Stimulated activated CD4-positive, alpha-beta T cell treated with anti-CD3 and anti-CD28 coated beads, Interleukin-4, amount 100 ng/mL, for 48 hours (primary cell): ENCODE results near the gene PCSK6.

Experiments used
- DNase-seq, 2 donors: peaks; one replicate each; pipeline ENCODE4 v3.0.0-alpha.2; 2020; ENCODE audit warnings: low read depth in 2 of 2

Gene PCSK6

GRCh38 chr15:101398247-101398646 lies 91.3 kb downstream of the PCSK6 start:
- no peak for DNase-seq

GRCh38 chr15:101397521-101398003 lies 91.9 kb downstream of the PCSK6 start:
- DNase-seq = no peak

- no peak for DNase-seq
These were observed 92.8 kb downstream of the PCSK6 start for GRCh38 chr15:101396484-101397261.

- no peak for DNase-seq
These were observed 94.9 kb downstream of the PCSK6 start for GRCh38 chr15:101394654-101395053.

- no peak for DNase-seq
These were observed 95.4 kb downstream of the PCSK6 start for GRCh38 chr15:101394056-101394630.

GRCh38 chr15:101393172-101393571 lies 96.3 kb downstream of the PCSK6 start:
- no peak for DNase-seq

- DNase-seq = no peak
These were observed 97.4 kb downstream of the PCSK6 start for GRCh38 chr15:101391981-101392640.

- DNase-seq = no peak
These were observed 98.1 kb downstream of the PCSK6 start for GRCh38 chr15:101391431-101391830.

GRCh38 chr15:101390462-101390861 lies 99.0 kb downstream of the PCSK6 start:
- no peak for DNase-seq

- no peak for DNase-seq
These were observed 99.4 kb downstream of the PCSK6 start for GRCh38 chr15:101390060-101390459.

- DNase-seq = no peak
These were observed 100.1 kb downstream of the PCSK6 start for GRCh38 chr15:101389362-101389761.

GRCh38 chr15:101388046-101388445 lies 101.5 kb downstream of the PCSK6 start:
- no peak for DNase-seq

GRCh38 chr15:101387574-101387973 lies 101.9 kb downstream of the PCSK6 start:
- no peak for DNase-seq

- no peak for DNase-seq
These were observed 102.5 kb downstream of the PCSK6 start for GRCh38 chr15:101386967-101387366.

- DNase-seq = no peak
These were observed 103.5 kb downstream of the PCSK6 start for GRCh38 chr15:101386006-101386405.

- DNase-seq = no peak
These were observed 105.2 kb downstream of the PCSK6 start for GRCh38 chr15:101384276-101384675.

GRCh38 chr15:101382544-101382943 lies 107.0 kb downstream of the PCSK6 start:
- DNase-seq = no peak

GRCh38 chr15:101381671-101382212 lies 107.8 kb downstream of the PCSK6 start:
- DNase-seq = no peak

GRCh38 chr15:101380146-101380545 lies 109.4 kb downstream of the PCSK6 start:
- DNase-seq = no peak

GRCh38 chr15:101379647-101380046 lies 109.9 kb downstream of the PCSK6 start:
- DNase-seq = no peak

GRCh38 chr15:101378879-101379278 lies 110.6 kb downstream of the PCSK6 start:
- no peak for DNase-seq

- no peak for DNase-seq
These were observed 111.2 kb downstream of the PCSK6 start for GRCh38 chr15:101378171-101378755.
